HCT116 (cell line): ENCODE data around the gene CD2. TPM values are rescaled to one million over a fixed set of nuclear protein-coding genes. Genes with fewer than 3 reads are reported as not detected.

Experiments
- ATAC-seq: fragments of 200-7000 bp; cut with Tn5 transposase; 2 replicates; pipeline ENCODE4 v1.9.1; 2020; ENCODE audit warnings: mild to moderate bottlenecking, moderate library complexity
- BruUV-seq: library from RNA; stranded (reverse); fragments of 400-500 nt; replicated peaks from 2 replicates; lab custom pipeline; 2021; lab: Mats Ljungman, UMichigan
- CTCF ChIA-PET: fragments of 300-600 bp; sonication (Branson Sonifier 250); formaldehyde crosslinking; loops from one replicate; lab custom pipeline; 2021; ENCODE audit warnings: antibody characterized with exemption; lab: Charles Lee
- POLR2A ChIA-PET: fragments of 300-600, 350-600 bp; sonication (Branson Sonifier 250); formaldehyde crosslinking; loops from one replicate; lab custom pipeline; 2021; ENCODE audit warnings: antibody characterized with exemption; lab: Charles Lee
- RAD21 ChIA-PET, 2 experiments: fragments of 300-600 bp; sonication (Branson Sonifier 250); formaldehyde crosslinking; loops; one replicate each; lab custom pipeline; 2023; ENCODE audit warnings: low total read pairs in 2 of 2; ENCODE audit not compliant: uncharacterized antibody in 2 of 2, unreplicated experiment in 2 of 2, low non-redundant PET in 1 of 2; lab: Charles Lee
- DNase-seq: peaks from one replicate; pipeline ENCODE4 v3.0.0-alpha.2; 2010; ENCODE audit warnings: low read depth, low spot score
- H2AFZ ChIP-seq: fragments of 200-600 bp; shearing (Covaris generic), sonication (generic); 2 replicates; pipeline ENCODE4 v1.6.1; 2017; ENCODE audit warnings: low read depth, mixed run types, mixed read lengths, antibody characterized with exemption, low read length; ENCODE audit not compliant: poor library complexity, severe bottlenecking
- H3K27ac ChIP-seq: 2 replicates; pipeline ENCODE4 v1.5.1; 2012; ENCODE audit warnings: low read depth, low read length
- H3K27me3 ChIP-seq: fragments of 200-600 bp; sonication (generic); 2 replicates; pipeline ENCODE4 v1.6.1; 2016; ENCODE audit warnings: mixed run types, low read length, mixed read lengths; ENCODE audit not compliant: insufficient read depth
- H3K36me3 ChIP-seq, 2 experiments: fragments of 200-500 bp in 1 of 2; fragments of 200-600 bp in 1 of 2; sonication (Bioruptor generic) in 1 of 2; sonication (generic) in 1 of 2; 2 replicates each; pipeline versions ENCODE4 v1.5.1 to v1.6.1; 2014 to 2016; ENCODE audit warnings: low read length in 2 of 2, inconsistent platforms in 1 of 2, mixed read lengths in 1 of 2, mixed run types in 1 of 2; ENCODE audit not compliant: insufficient read depth in 2 of 2, control insufficient read depth in 1 of 2
- H3K4me1 ChIP-seq, 2 experiments: fragments of 200-600 bp in 1 of 2; sonication (generic) in 1 of 2; 2 replicates each; pipeline versions ENCODE4 v1.5.1 to v1.6.1; 2012 to 2017; ENCODE audit warnings: low read length in 2 of 2, inconsistent platforms in 1 of 2, mild to moderate bottlenecking in 1 of 2, mixed read lengths in 1 of 2, mixed run types in 1 of 2, moderate library complexity in 1 of 2; ENCODE audit not compliant: insufficient read depth in 2 of 2, control insufficient read depth in 1 of 2
- H3K4me2 ChIP-seq: fragments of 200-600 bp; sonication (generic); 2 replicates; pipeline ENCODE4 v1.6.1; 2017; ENCODE audit warnings: mixed run types, low read length, mixed read lengths
- H3K4me3 ChIP-seq, 2 experiments: fragments of 200-600 bp in 1 of 2; sonication (generic) in 1 of 2; replicated peaks in 1 of 2; 2 replicates each; pipeline ENCODE4 v1.5.1; 2011 to 2016; ENCODE audit warnings: low read length in 2 of 2, control low read depth in 1 of 2, low read depth in 1 of 2, mild to moderate bottlenecking in 1 of 2, mixed read lengths in 1 of 2, mixed run types in 1 of 2
- H3K79me2 ChIP-seq: fragments of 200-600 bp; sonication (generic); 2 replicates; pipeline ENCODE4 v1.6.1; 2017; ENCODE audit warnings: mild to moderate bottlenecking, mixed run types, low read length, moderate library complexity, mixed read lengths; ENCODE audit not compliant: insufficient read depth
- H3K9ac ChIP-seq: fragments of 200-600 bp; sonication (generic); 2 replicates; pipeline ENCODE4 v1.6.1; 2016; ENCODE audit warnings: low read length, mixed read lengths
- H3K9me2 ChIP-seq: fragments of 200-600 bp; sonication (generic), shearing (Covaris generic); 2 replicates; pipeline ENCODE4 v1.6.1; 2017; ENCODE audit warnings: mixed run types, mild to moderate bottlenecking, moderate library complexity; ENCODE audit not compliant: insufficient read depth
- H3K9me3 ChIP-seq, 2 experiments: fragments of 200-500 bp in 1 of 2; fragments of 200-600 bp in 1 of 2; sonication (Bioruptor generic) in 1 of 2; sonication (generic) in 1 of 2; 2 replicates each; pipeline ENCODE4 v1.6.1; 2014 to 2017; ENCODE audit warnings: low read length in 2 of 2, mixed read lengths in 2 of 2, inconsistent platforms in 1 of 2, low read depth in 1 of 2, mild to moderate bottlenecking in 1 of 2, mixed run types in 1 of 2, moderate library complexity in 1 of 2; ENCODE audit not compliant: control insufficient read depth in 1 of 2, insufficient read depth in 1 of 2
- H4K20me1 ChIP-seq: fragments of 200-600 bp; sonication (generic), shearing (Covaris generic); 2 replicates; pipeline ENCODE4 v1.6.1; 2017; ENCODE audit warnings: mixed run types, mild to moderate bottlenecking, moderate library complexity; ENCODE audit not compliant: insufficient read depth
- CEBPB ChIP-seq: IDR thresholded peaks from 2 replicates; pipeline ENCODE4 v1.6.1; 2012; ENCODE audit warnings: low read depth
- EGR1 ChIP-seq: IDR thresholded peaks from 2 replicates; pipeline ENCODE4 v1.6.1; 2012; ENCODE audit warnings: low read depth
- ELF1 ChIP-seq: IDR thresholded peaks from 2 replicates; pipeline ENCODE4 v1.6.1; 2012; ENCODE audit warnings: low read depth, borderline replicate concordance
- EZH2 ChIP-seq: fragments of 200-600 bp; sonication (generic); IDR thresholded peaks from 2 replicates; pipeline ENCODE4 v1.6.1; 2017; ENCODE audit warnings: antibody characterized with exemption, mixed run types
- EZH2phosphoT487 ChIP-seq: fragments of 200-600 bp; IDR thresholded peaks from 2 replicates; pipeline ENCODE4 v1.6.1; 2018; ENCODE audit warnings: antibody characterized with exemption, borderline replicate concordance
- FOSL1 ChIP-seq: IDR thresholded peaks from 2 replicates; pipeline ENCODE4 v1.6.1; 2012; ENCODE audit warnings: low read depth
- JUND ChIP-seq: IDR thresholded peaks from 2 replicates; pipeline ENCODE4 v1.6.1; 2012
- POLR2A ChIP-seq: IDR thresholded peaks from 2 replicates; pipeline ENCODE4 v1.7.0; 2011; ENCODE audit warnings: borderline replicate concordance; ENCODE audit not compliant: insufficient read depth, insufficient read length; ENCODE audit errors: extremely low read depth
- POLR2AphosphoS5 ChIP-seq: IDR thresholded peaks from 2 replicates; pipeline ENCODE4 v1.6.1; 2011; ENCODE audit warnings: mild to moderate bottlenecking, low read depth, low read length, moderate library complexity
- RAD21 ChIP-seq: IDR thresholded peaks from 2 replicates; pipeline ENCODE4 v1.6.1; 2012; ENCODE audit warnings: low read depth, mild to moderate bottlenecking
- SIN3A ChIP-seq: IDR thresholded peaks from 2 replicates; pipeline ENCODE4 v1.6.1; 2012; ENCODE audit warnings: low read depth
- SP1 ChIP-seq: IDR thresholded peaks from 2 replicates; pipeline ENCODE4 v1.6.1; 2012; ENCODE audit warnings: low read depth
- TCF7L2 ChIP-seq: IDR thresholded peaks from 2 replicates; pipeline ENCODE4 v1.7.0; 2011; ENCODE audit warnings: borderline replicate concordance, inconsistent platforms; ENCODE audit not compliant: insufficient read depth, insufficient read length; ENCODE audit errors: extremely low read depth
- ZFX ChIP-seq: fragments of 450-650 bp; IDR thresholded peaks from 2 replicates; pipeline ENCODE4 v1.6.1; 2017
- ZNF274 ChIP-seq: fragments of 200-500 bp; sonication (Bioruptor generic); IDR thresholded peaks from 2 replicates; pipeline ENCODE4 v1.6.1; 2014; ENCODE audit warnings: mild to moderate bottlenecking, low read depth, low read length, inconsistent platforms
- intact Hi-C: fragments of 100-400 bp; cut with micrococcal nuclease; formaldehyde crosslinking; loops from 2 replicates; pipeline ENCODE4 v1.10.0; 2022
- total RNA-seq: library from RNA; stranded (reverse); gene quantifications from one replicate; pipeline ENCODE4 v1.2.1, GENCODE V29; 2021; ENCODE audit not compliant: unreplicated experiment
- TF ChIP-seq, protein P1 (sequence below): IDR thresholded peaks from 2 replicates; pipeline ENCODE4 v1.6.1; 2012
- TF ChIP-seq, protein P2 (sequence below): IDR thresholded peaks from 2 replicates; pipeline ENCODE4 v1.6.1; 2011; ENCODE audit warnings: mild to moderate bottlenecking, low read length, moderate library complexity; ENCODE audit not compliant: insufficient replicate concordance; ENCODE audit errors: extremely low read depth
- TF ChIP-seq, protein P3 (sequence below), 3 experiments: fragments of 200-600 bp in 1 of 3; sonication (generic) in 1 of 3; IDR thresholded peaks in 2 of 3; conservative IDR thresholded peaks in 1 of 3; 2 replicates each; pipeline ENCODE4 v1.5.1; 2012 to 2017; ENCODE audit warnings: low read depth in 2 of 3, low read length in 2 of 3, antibody characterized with exemption in 1 of 3, borderline replicate concordance in 1 of 3, control low read depth in 1 of 3, mild to moderate bottlenecking in 1 of 3, mixed read lengths in 1 of 3, mixed run types in 1 of 3, moderate library complexity in 1 of 3; ENCODE audit not compliant: insufficient read depth in 1 of 3
- TF ChIP-seq, protein P4 (sequence below): IDR thresholded peaks from 2 replicates; pipeline ENCODE4 v1.6.1; 2012; ENCODE audit warnings: low read depth
- TF ChIP-seq, protein P5 (sequence below): IDR thresholded peaks from 2 replicates; pipeline ENCODE4 v1.6.1; 2012

CD2 gene
- total RNA-seq, 1 experiment from 2014 or later, result 0.57 TPM

DNA sequence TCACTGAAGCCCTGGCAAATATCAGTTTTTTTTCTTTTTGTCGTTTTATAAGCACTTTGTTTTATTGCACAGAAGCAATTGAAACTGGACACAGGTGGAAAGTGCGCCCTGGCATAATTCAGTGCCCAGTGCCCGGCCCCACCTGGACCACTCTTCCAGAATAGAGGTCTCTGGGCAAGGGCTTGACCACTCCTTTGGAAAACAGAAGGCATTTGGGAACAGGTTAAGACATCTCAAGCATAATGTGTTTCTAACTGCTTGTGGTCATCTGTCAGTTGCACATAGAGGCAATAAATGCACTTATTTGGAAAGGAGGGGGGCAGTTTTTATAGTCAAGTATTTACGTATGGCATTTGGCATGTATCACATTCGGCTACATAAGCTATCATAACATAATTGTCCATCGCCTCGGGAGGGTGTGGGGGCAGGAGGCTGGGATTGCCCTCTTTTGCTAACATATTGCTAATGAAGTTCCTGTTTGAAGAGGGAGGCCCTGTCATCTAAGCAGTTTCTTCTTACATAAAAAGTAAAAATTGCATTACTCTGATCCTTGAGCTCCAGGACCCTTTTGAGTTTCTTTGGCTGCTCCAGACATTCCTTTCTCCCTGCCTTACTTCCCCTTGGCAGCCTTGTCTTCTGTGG lies 14.7 kb upstream of the CD2 start:
- ChIA-PET RAD21 (no interaction called here), POLR2A (no interaction called here), CTCF (interaction anchor here (4.3 kb wide), 1 partner anchor 13 kb away, joined by 28 read pairs; no protein-coding TSS in a partner anchor)
- H3K4me2 ChIP-seq, result no peak overlapping the region
- no peaks in the 10 kb centered on the region for H3K9me2 ChIP-seq
- no peak for ATAC-seq
- H3K9me3 ChIP-seq, result peaks cover 6 to 13% of the 10 kb centered on the region in 2 experiments; a peak in 2 of 4 replicates
- TF ChIP-seq ZFX, result no peak
- TF ChIP-seq, protein P1, sequence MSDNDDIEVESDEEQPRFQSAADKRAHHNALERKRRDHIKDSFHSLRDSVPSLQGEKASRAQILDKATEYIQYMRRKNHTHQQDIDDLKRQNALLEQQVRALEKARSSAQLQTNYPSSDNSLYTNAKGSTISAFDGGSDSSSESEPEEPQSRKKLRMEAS, result no peak
- TF ChIP-seq TCF7L2, result no peak
- TF ChIP-seq ZNF274, result no peak
- TF ChIP-seq, protein P2, sequence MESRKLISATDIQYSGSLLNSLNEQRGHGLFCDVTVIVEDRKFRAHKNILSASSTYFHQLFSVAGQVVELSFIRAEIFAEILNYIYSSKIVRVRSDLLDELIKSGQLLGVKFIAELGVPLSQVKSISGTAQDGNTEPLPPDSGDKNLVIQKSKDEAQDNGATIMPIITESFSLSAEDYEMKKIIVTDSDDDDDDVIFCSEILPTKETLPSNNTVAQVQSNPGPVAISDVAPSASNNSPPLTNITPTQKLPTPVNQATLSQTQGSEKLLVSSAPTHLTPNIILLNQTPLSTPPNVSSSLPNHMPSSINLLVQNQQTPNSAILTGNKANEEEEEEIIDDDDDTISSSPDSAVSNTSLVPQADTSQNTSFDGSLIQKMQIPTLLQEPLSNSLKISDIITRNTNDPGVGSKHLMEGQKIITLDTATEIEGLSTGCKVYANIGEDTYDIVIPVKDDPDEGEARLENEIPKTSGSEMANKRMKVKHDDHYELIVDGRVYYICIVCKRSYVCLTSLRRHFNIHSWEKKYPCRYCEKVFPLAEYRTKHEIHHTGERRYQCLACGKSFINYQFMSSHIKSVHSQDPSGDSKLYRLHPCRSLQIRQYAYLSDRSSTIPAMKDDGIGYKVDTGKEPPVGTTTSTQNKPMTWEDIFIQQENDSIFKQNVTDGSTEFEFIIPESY, result no peak
- no peak for TF ChIP-seq SP1
- TF ChIP-seq FOSL1, result no peak
- TF ChIP-seq CEBPB, result no peak
- TF ChIP-seq EZH2phosphoT487, result no peak
- TF ChIP-seq, protein P3, sequence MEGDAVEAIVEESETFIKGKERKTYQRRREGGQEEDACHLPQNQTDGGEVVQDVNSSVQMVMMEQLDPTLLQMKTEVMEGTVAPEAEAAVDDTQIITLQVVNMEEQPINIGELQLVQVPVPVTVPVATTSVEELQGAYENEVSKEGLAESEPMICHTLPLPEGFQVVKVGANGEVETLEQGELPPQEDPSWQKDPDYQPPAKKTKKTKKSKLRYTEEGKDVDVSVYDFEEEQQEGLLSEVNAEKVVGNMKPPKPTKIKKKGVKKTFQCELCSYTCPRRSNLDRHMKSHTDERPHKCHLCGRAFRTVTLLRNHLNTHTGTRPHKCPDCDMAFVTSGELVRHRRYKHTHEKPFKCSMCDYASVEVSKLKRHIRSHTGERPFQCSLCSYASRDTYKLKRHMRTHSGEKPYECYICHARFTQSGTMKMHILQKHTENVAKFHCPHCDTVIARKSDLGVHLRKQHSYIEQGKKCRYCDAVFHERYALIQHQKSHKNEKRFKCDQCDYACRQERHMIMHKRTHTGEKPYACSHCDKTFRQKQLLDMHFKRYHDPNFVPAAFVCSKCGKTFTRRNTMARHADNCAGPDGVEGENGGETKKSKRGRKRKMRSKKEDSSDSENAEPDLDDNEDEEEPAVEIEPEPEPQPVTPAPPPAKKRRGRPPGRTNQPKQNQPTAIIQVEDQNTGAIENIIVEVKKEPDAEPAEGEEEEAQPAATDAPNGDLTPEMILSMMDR (IDR thresholded peaks at IDR 0.05 in 2 of 3, conservative IDR thresholded peaks at IDR 0.05 in 1 of 3; ENCODE audit: borderline replicate concordance in 1 of 3, insufficient read depth in 1 of 3, low read depth in 2 of 3, low read length in 2 of 3), result no peak
- TF ChIP-seq RAD21, result no peak
- TF ChIP-seq, protein P4, sequence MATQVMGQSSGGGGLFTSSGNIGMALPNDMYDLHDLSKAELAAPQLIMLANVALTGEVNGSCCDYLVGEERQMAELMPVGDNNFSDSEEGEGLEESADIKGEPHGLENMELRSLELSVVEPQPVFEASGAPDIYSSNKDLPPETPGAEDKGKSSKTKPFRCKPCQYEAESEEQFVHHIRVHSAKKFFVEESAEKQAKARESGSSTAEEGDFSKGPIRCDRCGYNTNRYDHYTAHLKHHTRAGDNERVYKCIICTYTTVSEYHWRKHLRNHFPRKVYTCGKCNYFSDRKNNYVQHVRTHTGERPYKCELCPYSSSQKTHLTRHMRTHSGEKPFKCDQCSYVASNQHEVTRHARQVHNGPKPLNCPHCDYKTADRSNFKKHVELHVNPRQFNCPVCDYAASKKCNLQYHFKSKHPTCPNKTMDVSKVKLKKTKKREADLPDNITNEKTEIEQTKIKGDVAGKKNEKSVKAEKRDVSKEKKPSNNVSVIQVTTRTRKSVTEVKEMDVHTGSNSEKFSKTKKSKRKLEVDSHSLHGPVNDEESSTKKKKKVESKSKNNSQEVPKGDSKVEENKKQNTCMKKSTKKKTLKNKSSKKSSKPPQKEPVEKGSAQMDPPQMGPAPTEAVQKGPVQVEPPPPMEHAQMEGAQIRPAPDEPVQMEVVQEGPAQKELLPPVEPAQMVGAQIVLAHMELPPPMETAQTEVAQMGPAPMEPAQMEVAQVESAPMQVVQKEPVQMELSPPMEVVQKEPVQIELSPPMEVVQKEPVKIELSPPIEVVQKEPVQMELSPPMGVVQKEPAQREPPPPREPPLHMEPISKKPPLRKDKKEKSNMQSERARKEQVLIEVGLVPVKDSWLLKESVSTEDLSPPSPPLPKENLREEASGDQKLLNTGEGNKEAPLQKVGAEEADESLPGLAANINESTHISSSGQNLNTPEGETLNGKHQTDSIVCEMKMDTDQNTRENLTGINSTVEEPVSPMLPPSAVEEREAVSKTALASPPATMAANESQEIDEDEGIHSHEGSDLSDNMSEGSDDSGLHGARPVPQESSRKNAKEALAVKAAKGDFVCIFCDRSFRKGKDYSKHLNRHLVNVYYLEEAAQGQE, result no peak
- no peak for TF ChIP-seq EGR1
- no peak for TF ChIP-seq EZH2
- TF ChIP-seq JUND, result no peak
- no peak for TF ChIP-seq SIN3A
- no peak for TF ChIP-seq POLR2AphosphoS5
- no peak for TF ChIP-seq POLR2A
- TF ChIP-seq, protein P5, sequence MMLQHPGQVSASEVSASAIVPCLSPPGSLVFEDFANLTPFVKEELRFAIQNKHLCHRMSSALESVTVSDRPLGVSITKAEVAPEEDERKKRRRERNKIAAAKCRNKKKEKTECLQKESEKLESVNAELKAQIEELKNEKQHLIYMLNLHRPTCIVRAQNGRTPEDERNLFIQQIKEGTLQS, result no peak
- no peak for TF ChIP-seq ELF1
- intact Hi-C loops, result loop anchor here (5.0 to 10.0 kb wide), 2 partner anchors 143 to 195 kb away; no protein-coding TSS in a partner anchor
- H3K4me3 ChIP-seq, result no peak overlapping the region
- no peak overlapping the region for H3K27ac ChIP-seq
- H3K4me1 ChIP-seq, result no peaks in the 10 kb centered on the region
- H3K79me2 ChIP-seq, result no peaks in the 10 kb centered on the region
- no peak overlapping the region for H2AFZ ChIP-seq
- no peak overlapping the region for H3K9ac ChIP-seq
- no peak for DNase-seq
- no peaks in the 10 kb centered on the region for H3K36me3 ChIP-seq
- H3K27me3 ChIP-seq, result no peaks in the 10 kb centered on the region
- no peaks in the 10 kb centered on the region for H4K20me1 ChIP-seq
- no TSS peak for BruUV-seq
